ENCODE results near the gene JADE3.

The JADE3 gene

GRCh38 chrX:47026198-47026597 lies 114.0 kb downstream of the JADE3 start:
- no peak for DNase-seq (ENCODE audit: low spot score)

- peak; percentile 12 for DNase-seq (ENCODE audit: low spot score)
Measured at GRCh38 chrX:47030339-47030738, 118.1 kb downstream of the JADE3 start.

GRCh38 chrX:47047989-47048388 lies 135.8 kb downstream of the JADE3 start:
- peak; percentile 19 for DNase-seq (ENCODE audit: low spot score)

- DNase-seq (ENCODE audit: low spot score) = no peak
Measured at GRCh38 chrX:47059142-47059874, 147.1 kb downstream of the JADE3 start.

GRCh38 chrX:47060708-47061107 lies 148.5 kb downstream of the JADE3 start:
- DNase-seq (ENCODE audit: low spot score) = no peak

GRCh38 chrX:47061238-47061919 lies 149.2 kb downstream of the JADE3 start:
- no peak for DNase-seq (ENCODE audit: low spot score)

GRCh38 chrX:47063179-47063578 lies 151.0 kb downstream of the JADE3 start:
- DNase-seq (ENCODE audit: low spot score) = no peak

GRCh38 chrX:47068214-47068613 lies 156.0 kb downstream of the JADE3 start:
- no peak for DNase-seq (ENCODE audit: low spot score)

- DNase-seq (ENCODE audit: low spot score) = no peak
Measured at GRCh38 chrX:47068720-47069119, 156.5 kb downstream of the JADE3 start.

- peak; percentile 14 for DNase-seq (ENCODE audit: low spot score)
Measured at GRCh38 chrX:47078129-47079043, 166.2 kb downstream of the JADE3 start, which contains the start of gene RGN. Gene RGN, plus strand, starts transcription at chrX:47078443. Its CDS starts 2,702 bp downstream, at chrX:47081145.

GRCh38 chrX:47080215-47080914 lies 168.1 kb downstream of the JADE3 start:
- DNase-seq (ENCODE audit: low spot score) = peak; percentile 20

- no peak for DNase-seq (ENCODE audit: low spot score)
Measured at GRCh38 chrX:47080915-47081236, 168.7 kb downstream of the JADE3 start.

- no peak for DNase-seq (ENCODE audit: low spot score)
Measured at GRCh38 chrX:47091149-47091775, 179.0 kb downstream of the JADE3 start.

GRCh38 chrX:47093248-47093647 lies 181.0 kb downstream of the JADE3 start:
- no peak for DNase-seq (ENCODE audit: low spot score)

- DNase-seq (ENCODE audit: low spot score) = no peak
Measured at GRCh38 chrX:47093860-47094259, 181.6 kb downstream of the JADE3 start.

- DNase-seq (ENCODE audit: low spot score) = no peak
Measured at GRCh38 chrX:47097018-47097417, 184.8 kb downstream of the JADE3 start.

GRCh38 chrX:47098338-47099094 lies 186.3 kb downstream of the JADE3 start:
- DNase-seq (ENCODE audit: low spot score) = no peak

GRCh38 chrX:47101206-47101605 lies 189.0 kb downstream of the JADE3 start:
- DNase-seq (ENCODE audit: low spot score) = no peak

All from HuH-7 (cell line).